ENCODE results near the gene LURAP1L. TPM values are rescaled to one million over a fixed set of nuclear protein-coding genes. Genes with fewer than 3 reads are reported as not detected.
"Not testable (repeated sequence)": the region's sequence is repeated elsewhere in the genome, so short reads cannot be mapped to it uniquely, and the experiment has no call there.

Gene LURAP1L
- total RNA-seq, 1 experiment from 2014 or later, result 3.4 TPM

DNA sequence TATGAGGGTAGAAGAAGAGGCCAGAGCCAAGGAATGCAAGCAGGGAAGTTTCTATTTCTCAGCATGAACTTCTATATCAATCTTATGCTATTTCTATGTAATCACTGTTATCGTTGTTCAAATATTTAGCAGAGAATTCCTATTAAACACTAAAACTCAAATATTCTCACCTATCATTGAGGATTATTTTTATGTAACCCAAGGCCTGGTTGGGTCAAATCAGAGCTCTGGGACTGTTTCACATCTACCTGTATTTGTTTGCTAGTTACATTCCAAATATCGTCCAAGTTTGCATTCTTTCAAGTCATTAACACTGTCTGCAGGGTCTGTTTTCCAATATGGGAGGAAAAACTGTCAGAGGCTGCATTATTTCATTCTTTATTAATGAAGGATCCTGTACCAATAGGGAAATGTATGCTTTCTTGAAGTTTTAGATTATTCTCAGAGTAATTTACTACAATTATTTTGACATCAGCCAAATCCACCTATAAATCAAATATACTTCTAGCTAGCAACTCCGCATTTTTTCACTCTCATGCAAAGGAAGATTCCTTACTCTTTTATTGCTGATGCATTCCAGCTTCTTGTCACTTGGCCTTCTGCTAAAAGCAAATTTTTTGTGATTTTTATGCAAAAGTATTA, 52.2 kb downstream of the LURAP1L start:
- in situ Hi-C loops (cut with HindIII; ENCODE audit: low pct_unique_long_range_greater_than_20kb, low sequenced_read_pairs), result no loop called here
- DNase-seq (ENCODE audit: low read depth, low spot score), result no peak

DNA sequence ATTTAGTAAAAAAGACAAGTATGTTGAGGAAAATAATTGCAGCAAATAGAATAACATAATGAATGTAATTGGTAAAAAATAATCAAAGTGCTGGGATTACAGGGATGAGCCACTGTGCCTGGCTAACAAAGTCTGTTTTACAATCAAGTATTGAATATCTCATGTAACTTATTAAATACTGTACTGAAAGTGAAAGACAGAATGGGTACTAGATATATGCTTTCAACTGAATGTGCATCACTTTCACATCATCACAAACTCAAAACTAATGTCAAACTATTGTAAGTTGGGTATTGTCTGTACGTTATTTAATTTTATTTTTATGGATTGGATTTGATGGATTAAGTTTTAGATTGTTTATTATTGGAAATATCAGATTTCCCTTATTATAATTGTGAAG, 58.9 kb downstream of the LURAP1L start:
- in situ Hi-C loops (cut with HindIII; ENCODE audit: low pct_unique_long_range_greater_than_20kb, low sequenced_read_pairs), result no loop called here
- DNase-seq (ENCODE audit: low read depth, low spot score), result no peak

DNA sequence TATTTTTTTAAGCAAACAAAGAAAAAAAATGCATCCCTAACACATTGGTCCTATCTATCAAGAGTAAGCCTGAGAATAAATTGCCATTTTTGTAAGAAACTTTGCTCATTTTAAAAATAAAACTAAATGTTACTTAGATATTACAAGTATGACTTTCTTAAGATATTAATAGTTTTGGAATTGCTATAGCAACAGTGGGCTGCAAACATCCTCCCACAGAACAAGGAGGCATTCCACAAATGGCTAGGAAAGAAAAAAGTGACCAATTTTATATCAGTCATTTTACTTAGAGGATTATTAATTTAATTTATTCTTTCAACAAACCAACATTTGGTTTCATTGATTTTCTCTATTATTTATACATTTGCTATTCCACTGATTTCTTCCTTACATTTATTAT, 63.7 kb downstream of the LURAP1L start:
- in situ Hi-C loops (cut with HindIII; ENCODE audit: low pct_unique_long_range_greater_than_20kb, low sequenced_read_pairs), result no loop called here
- no peak for DNase-seq (ENCODE audit: low read depth, low spot score)

DNA sequence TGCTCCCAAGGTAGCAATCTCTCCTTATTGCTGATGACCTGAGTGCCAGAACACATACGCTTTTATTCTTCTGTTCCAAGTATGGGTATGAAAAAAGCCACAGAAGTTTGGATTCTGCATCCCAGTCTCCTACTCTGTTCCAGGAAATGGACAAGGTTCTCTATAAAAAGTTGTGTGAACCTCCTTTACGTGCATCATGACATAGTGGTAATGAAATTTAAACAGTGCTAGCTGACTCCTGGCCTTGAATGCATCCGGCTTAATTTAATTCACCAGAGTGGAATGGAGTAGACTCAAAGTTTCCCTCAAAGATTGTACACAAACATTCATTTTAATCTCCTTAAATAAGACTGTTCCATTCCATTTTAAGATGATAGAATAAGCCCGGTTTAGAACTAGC, 68.9 kb downstream of the LURAP1L start:
- DNase-seq (ENCODE audit: low read depth, low spot score), result no peak
- in situ Hi-C loops (cut with HindIII; ENCODE audit: low pct_unique_long_range_greater_than_20kb, low sequenced_read_pairs), result no loop called here

DNA sequence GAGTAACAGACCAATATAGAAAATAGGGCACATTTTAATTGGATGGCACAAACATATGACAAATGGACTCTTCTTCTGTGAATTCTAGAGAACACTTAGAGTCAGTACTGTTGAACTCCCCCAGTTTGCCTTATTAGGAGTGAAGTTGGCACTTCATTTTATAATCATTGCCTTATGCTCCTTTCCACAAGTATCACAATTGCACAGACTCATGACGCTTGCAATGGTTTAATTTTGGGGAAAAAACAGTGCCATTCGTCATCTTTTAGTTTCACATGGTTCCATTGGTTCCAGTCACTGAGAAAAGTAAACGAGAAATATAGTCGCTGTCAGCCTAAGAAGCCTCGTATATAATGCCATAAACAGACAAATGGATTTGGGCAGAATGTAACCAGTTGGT, 71.2 kb downstream of the LURAP1L start:
- DNase-seq (ENCODE audit: low read depth, low spot score), result no peak
- in situ Hi-C loops (cut with HindIII; ENCODE audit: low pct_unique_long_range_greater_than_20kb, low sequenced_read_pairs), result no loop called here

DNA sequence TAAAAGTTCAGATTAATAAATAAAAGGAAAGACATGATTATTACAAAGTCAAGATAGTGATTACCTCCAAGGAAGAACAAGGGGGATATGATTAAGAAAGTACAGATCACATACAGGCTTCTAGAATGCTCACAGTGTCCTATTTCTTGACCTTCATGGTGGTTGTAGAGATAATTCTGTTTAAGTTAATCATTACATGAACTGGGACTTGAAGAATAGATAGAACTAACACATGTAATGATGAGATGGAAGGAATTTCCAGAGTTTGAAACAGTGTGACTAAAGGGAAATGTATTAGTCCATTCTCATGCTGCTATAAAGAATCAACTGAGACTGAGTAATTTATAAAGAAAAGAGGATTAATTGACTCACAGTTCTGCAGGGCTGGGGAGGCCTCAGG, 72.7 kb downstream of the LURAP1L start:
- in situ Hi-C loops (cut with HindIII; ENCODE audit: low pct_unique_long_range_greater_than_20kb, low sequenced_read_pairs), result no loop called here
- DNase-seq (ENCODE audit: low read depth, low spot score), result no peak

DNA sequence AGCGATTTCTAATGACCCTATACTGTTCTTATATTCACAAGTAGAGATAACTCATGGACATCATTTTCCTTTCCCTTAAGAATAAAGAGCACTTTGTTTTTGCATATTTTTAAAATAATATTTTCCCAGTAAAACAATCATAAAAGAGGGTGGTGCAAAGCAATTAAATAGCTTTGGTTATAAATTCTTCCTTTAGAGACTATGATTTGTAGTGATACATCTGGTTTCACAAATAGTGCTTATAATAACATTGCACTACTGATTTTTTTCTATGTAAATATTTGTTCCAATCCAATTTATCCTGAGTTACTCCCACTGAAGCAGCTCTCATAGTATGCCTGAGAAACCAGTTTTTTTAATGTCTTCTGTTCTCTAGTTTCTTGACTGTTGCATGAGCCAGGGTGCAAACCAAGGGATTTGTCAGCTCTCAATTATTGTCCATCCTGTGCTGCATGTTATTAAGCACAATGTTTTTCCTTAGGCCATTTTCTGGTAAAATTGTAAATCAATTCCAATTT, 74.7 kb downstream of the LURAP1L start:
- DNase-seq (ENCODE audit: low read depth, low spot score), result no peak
- in situ Hi-C loops (cut with HindIII; ENCODE audit: low pct_unique_long_range_greater_than_20kb, low sequenced_read_pairs), result no loop called here

DNA sequence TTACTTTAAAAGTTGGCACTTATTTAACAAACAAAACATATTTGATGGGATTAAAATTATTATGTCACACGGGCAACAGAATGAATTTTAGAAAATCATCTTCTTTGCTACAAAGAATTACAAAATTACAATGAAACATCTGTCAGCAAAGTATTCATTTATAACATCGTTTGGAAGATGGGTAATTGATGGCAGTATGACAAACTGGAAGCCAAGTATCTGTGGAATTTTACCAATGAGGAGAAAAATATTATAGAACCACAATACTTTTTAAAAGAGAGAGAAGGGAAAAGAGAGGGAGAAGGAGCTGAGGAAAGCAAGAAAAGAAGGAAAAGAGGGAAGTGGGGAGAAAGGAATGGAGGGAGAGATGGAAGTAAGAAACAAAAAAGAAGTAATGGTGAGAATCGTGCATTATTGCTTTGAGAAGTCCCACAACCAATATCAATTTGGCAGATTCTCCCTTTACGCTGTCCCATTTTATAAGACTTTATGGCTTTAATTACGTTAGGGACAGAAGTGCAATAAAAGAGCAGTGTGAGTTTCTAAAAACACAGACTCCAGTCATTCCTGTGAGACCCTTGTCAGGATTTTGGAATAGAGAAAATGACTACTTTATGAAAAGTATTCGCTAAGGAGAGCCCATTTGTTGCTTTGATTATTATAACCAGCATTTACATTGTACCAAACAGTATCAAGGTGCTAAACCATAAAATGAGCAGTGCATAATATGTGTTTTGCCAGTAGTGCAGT, 76.7 kb downstream of the LURAP1L start:
- no peak for DNase-seq (ENCODE audit: low read depth, low spot score)
- in situ Hi-C loops (cut with HindIII; ENCODE audit: low pct_unique_long_range_greater_than_20kb, low sequenced_read_pairs), result no loop called here

DNA sequence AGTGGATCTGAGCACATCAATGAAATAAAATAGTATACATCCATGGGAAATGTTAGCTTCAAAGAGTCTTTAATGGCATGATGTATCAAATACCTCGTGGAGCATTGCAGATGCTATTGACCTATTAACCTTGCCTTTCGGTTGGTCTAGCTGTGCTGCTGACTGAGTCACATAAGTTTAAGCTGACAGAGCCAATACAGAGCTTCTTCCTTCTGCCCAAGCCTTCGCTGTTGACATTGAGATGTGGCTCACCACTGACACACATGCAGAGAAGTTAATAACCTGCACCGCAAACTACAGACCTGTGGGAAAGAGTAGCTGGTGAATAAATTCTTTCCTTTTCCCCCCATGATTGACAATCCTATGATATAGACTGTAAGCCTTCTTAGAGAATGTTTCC, 78.2 kb downstream of the LURAP1L start:
- DNase-seq (ENCODE audit: low read depth, low spot score), result no peak

DNA sequence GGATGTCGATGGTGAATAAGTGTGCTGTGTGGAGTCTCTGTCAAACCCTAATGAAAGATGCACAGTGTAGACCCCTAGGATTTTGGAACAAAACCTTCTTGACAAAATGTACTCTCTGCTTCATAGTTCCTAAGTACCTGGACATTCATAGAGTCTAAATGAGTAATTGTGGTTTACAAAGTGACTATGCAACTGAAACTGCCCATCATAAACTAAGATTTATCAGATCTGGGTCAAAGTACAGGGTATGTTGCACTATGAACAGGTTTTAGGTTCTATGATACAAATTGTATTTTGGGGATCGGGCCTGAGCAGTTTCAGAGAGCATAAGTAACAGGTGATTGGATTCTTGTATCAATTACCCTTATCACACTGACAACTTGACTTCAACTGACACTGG, 79.4 kb downstream of the LURAP1L start:
- in situ Hi-C loops (cut with HindIII; ENCODE audit: low pct_unique_long_range_greater_than_20kb, low sequenced_read_pairs), result no loop called here
- no peak for DNase-seq (ENCODE audit: low read depth, low spot score)

More for the DNA sequence above, 78.2 kb downstream of the LURAP1L start:
- in situ Hi-C loops (cut with HindIII; ENCODE audit: low pct_unique_long_range_greater_than_20kb, low sequenced_read_pairs), result no loop called here

DNA sequence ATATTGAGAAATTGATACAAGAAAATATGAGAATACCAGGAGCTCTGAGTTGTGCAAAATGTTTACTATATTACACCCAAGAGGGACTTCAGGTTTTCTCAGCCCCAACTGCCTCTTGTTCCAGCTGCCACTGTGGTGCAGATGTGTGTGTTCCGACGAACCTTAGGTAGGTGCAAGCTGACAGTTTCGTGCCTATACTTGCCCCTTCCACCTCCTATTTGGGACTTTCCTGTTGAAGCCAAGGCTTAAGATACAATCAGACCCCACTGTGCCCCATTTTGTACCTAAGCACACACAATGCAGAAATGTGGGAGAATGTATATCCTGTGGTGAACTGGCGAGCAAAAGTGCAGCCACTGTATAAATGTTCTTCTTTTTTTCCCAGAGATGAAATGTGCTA, 80.2 kb downstream of the LURAP1L start:
- DNase-seq (ENCODE audit: low read depth, low spot score), result no peak
- in situ Hi-C loops (cut with HindIII; ENCODE audit: low pct_unique_long_range_greater_than_20kb, low sequenced_read_pairs), result no loop called here

DNA sequence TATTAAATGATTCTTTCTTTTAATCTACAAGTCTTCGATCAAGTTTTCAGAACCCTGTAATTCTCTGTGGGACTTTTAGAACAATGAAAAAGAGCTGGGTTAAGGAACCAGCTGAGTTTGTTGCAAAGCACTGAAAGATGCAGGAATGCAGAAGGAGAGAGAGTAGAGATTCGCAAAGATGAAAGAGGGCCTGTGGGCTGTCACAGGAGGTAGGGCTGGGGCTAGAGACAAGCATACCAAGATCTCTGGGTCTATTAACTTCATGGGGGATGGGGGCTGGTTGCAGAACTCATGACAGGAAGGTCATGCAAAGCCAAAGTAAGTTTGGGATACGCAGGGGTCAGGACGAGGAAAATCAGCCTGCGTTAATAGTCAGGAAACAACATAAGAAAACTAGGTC, 81.8 kb downstream of the LURAP1L start:
- DNase-seq (ENCODE audit: low read depth, low spot score), result no peak
- in situ Hi-C loops (cut with HindIII; ENCODE audit: low pct_unique_long_range_greater_than_20kb, low sequenced_read_pairs), result no loop called here

DNA sequence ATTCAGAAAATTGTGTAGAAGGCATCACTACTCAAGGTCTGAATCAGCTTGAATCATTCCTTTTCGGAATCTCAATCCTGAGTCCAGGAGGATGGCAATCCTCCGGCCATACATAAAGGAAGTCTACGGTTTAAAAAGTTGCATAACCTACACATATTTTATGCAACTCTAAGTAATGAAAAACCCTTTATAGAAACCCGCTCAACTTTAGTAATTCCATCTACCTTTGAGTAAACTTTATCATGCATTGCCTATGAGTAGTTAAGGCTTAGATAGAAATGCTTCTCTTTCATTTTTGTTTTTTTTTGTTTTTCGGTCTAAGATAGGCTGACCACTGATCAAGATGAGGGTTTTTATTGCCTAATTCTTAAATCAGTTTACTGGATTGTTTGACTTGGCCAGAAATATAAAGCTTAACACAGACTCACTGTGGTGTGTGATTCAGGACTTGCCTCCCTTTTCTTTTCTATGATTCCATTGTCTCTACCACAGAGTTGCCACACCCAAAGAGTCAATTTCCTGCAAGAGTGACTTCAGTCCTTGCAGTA, 85.0 kb downstream of the LURAP1L start:
- DNase-seq (ENCODE audit: low read depth, low spot score), result peak; percentile 38
- in situ Hi-C loops (cut with HindIII; ENCODE audit: low pct_unique_long_range_greater_than_20kb, low sequenced_read_pairs), result no loop called here

DNA sequence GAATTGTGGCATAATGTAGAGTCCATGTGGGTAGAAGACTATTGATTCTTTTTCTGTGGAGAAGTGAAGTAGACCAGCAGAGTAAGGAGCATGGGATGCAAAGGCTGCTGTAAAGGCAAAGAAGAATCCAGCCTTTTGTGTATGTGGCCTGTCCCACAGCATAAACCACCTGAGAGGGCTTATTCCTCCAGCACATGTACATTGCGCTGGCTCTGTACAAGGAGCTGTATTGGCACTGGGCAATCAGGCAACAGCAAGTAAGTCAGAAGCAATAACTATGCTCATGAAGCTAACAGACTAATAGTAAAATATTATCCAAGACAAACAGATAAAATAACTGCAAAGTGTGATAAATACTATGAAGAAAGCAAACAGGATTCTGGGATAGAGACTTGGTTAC, 86.2 kb downstream of the LURAP1L start:
- no peak for DNase-seq (ENCODE audit: low read depth, low spot score)
- in situ Hi-C loops (cut with HindIII; ENCODE audit: low pct_unique_long_range_greater_than_20kb, low sequenced_read_pairs), result no loop called here

DNA sequence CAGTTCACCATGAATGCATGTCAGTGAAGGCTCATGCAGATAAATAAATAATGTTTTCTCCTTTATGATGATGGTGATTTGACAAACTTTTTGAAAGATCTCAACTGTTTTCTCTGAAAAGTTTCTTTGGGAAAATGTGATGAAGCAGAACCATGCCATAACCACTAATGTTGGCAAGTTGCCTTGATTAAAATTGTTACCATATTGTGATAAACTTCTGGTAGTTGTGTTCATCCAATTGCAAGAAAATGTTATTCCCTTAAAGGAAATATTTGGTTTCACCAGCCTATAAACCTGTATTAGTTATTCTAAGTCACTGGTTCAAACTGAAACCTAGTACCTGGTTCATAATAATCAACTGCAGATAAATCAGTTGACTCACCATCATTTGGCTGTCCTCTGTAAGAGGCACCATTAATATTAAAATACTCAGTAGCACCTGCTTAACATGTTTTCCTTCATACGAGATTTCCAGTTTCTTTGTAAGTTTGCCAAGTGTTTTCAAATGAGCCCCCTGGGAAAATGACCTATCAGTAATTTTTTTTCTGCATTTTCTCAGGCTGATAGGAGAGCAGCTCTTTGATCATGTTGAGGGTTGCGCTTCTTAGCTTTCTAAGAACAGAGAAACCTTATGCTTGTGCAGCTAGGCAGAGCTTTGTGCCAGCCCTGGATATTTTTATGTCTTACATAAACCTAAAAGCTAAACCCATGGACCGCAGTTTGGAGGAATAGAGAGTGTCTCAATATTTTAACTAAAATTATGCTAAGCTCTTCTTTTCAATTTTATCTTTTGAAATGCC, 88.0 kb downstream of the LURAP1L start:
- no peak for DNase-seq (ENCODE audit: low read depth, low spot score)
- in situ Hi-C loops (cut with HindIII; ENCODE audit: low pct_unique_long_range_greater_than_20kb, low sequenced_read_pairs), result no loop called here

DNA sequence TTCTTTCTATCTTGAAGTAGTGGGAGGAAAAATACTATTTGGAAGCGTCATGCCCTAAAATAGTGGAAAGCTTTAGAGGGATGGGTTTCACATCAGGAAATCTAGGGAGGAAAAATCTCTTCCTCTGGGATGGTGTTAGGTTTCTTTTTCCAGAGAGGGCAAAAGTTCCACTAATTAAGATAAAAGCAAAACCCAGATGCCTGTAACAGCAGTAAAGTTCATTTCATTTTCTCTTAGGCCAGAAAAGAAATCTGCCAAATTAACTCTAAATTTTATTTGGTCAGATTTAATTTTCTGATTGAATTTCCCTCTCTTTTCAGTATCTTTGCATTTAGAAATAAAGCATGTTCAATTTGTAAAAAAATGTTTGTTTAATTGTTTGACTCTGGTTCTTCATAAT, 88.8 kb downstream of the LURAP1L start:
- in situ Hi-C loops (cut with HindIII; ENCODE audit: low pct_unique_long_range_greater_than_20kb, low sequenced_read_pairs), result no loop called here
- DNase-seq (ENCODE audit: low read depth, low spot score), result no peak

DNA sequence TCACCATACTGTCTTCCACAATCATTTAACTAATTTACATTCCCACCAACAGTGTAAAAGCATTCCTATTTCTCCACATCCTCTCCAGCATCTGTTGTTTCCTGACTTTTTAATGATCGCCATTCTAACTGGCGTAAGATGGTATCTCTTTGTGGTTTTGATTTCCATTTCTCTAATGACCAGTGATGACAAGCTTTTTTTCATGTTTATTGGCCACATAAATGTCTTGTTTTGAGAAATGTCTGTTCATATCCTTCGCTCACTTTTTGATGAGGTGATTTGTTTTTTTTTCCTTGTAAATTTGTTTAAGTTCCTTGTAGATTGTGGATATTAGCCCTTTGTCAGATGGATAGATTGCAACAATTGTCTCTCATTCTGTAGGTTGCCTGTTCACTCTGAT, 90.6 kb downstream of the LURAP1L start:
- DNase-seq (ENCODE audit: low read depth, low spot score); in situ Hi-C loops (cut with HindIII; ENCODE audit: low pct_unique_long_range_greater_than_20kb, low sequenced_read_pairs): not testable (repeated sequence)
